HepG2 (cell line): ENCODE measurements around the gene CROT. TPM values are rescaled to one million over a fixed set of nuclear protein-coding genes. Genes with fewer than 3 reads are reported as not detected.

Source experiments
- ATAC-seq: fragments of 200-7000 bp; cut with Tn5 transposase; 3 replicates; pipeline ENCODE4 v1.9.1; 2020; ENCODE audit warnings: mild to moderate bottlenecking, moderate library complexity
- BruUV-seq: library from RNA; stranded (reverse); fragments of 400-500 nt; replicated peaks from 2 replicates; lab custom pipeline; 2021; lab: Mats Ljungman, UMichigan
- CTCF ChIA-PET: fragments of 300-600 bp; formaldehyde crosslinking; extraction: SDS; loops from one replicate; lab custom pipeline; 2021; ENCODE audit warnings: low total read pairs, inconsistent platforms, low intra/inter-chr PET ratio; lab: Yijun Ruan, JAX
- POLR2A ChIA-PET: fragments of 350-600 bp; sonication (Branson Sonifier 250); formaldehyde crosslinking; loops from one replicate; lab custom pipeline; 2020; ENCODE audit warnings: antibody characterized with exemption, inconsistent platforms; lab: Yijun Ruan, JAX
- DNase-seq: peaks from one replicate; pipeline ENCODE4 v3.0.0-alpha.2; 2015; ENCODE audit warnings: low spot score
- FAIRE-seq: peaks from 3 replicates; lab custom pipeline; 2011; peaks lifted over from hg19 to GRCh38; lab: Jason Lieb, UNC
- H2AFZ ChIP-seq: one replicate; pipeline ENCODE4 v1.6.1; 2011; ENCODE audit warnings: low read length, inconsistent platforms
- H3K27ac ChIP-seq: fragments of 300-600 bp; 3 replicates; pipeline ENCODE4 v1.8.0; 2011; ENCODE audit warnings: mixed run types, mild to moderate bottlenecking, mixed read lengths, low read length, inconsistent platforms; ENCODE audit not compliant: insufficient read depth; ENCODE audit errors: extremely low read length
- H3K27me3 ChIP-seq, 2 experiments: fragments of 200-600 bp in 1 of 2; 2 replicates in 1 of 2; 3 replicates in 1 of 2; pipeline versions ENCODE4 v1.6.0 to v1.8.0; 2011; ENCODE audit warnings: low read length in 2 of 2, mild to moderate bottlenecking in 2 of 2, moderate library complexity in 2 of 2, inconsistent platforms in 1 of 2; ENCODE audit not compliant: insufficient read depth in 2 of 2, control insufficient read depth in 1 of 2
- H3K36me3 ChIP-seq, 2 experiments: fragments of 200-600 bp in 1 of 2; replicated peaks in 1 of 2; 2 replicates in 1 of 2; 3 replicates in 1 of 2; pipeline versions ENCODE4 v1.5.1 to v1.8.0; 2011; ENCODE audit warnings: low read length in 2 of 2, inconsistent platforms in 1 of 2; ENCODE audit not compliant: insufficient read depth in 2 of 2, control insufficient read depth in 1 of 2
- H3K4me1 ChIP-seq: 2 replicates; pipeline ENCODE4 v1.5.1; 2012; ENCODE audit warnings: low read length, inconsistent platforms; ENCODE audit not compliant: insufficient read depth
- H3K4me2 ChIP-seq: 2 replicates; pipeline ENCODE4 v1.6.0; 2011; ENCODE audit warnings: low read depth, low read length, inconsistent platforms
- H3K4me3 ChIP-seq, 3 experiments: fragments of 200-600 bp in 1 of 3; sonication (generic), shearing (Covaris generic) in 1 of 3; replicated peaks in 1 of 3; 2 replicates each; pipeline ENCODE4 v1.5.1; 2011 to 2016; ENCODE audit warnings: low read length in 3 of 3, inconsistent platforms in 2 of 3, low read depth in 2 of 3, mild to moderate bottlenecking in 2 of 3, control low read depth in 1 of 3, mixed read lengths in 1 of 3; ENCODE audit not compliant: insufficient read depth in 1 of 3
- H3K79me2 ChIP-seq: one replicate; pipeline ENCODE4 v1.6.1; 2011; ENCODE audit warnings: low read length, inconsistent platforms; ENCODE audit not compliant: insufficient read depth
- H3K9ac ChIP-seq: 2 replicates; pipeline ENCODE4 v1.6.0; 2011; ENCODE audit warnings: mild to moderate bottlenecking, low read depth, low read length, inconsistent platforms; ENCODE audit not compliant: insufficient read depth
- H3K9me3 ChIP-seq: 2 replicates; pipeline ENCODE4 v1.5.1; 2012; ENCODE audit warnings: mild to moderate bottlenecking, low read length
- H4K20me1 ChIP-seq: 2 replicates; pipeline ENCODE4 v1.6.0; 2011; ENCODE audit warnings: inconsistent platforms, mild to moderate bottlenecking, low read length, moderate library complexity; ENCODE audit not compliant: insufficient read depth
- FOXP4 ChIP-seq: sonication (generic); formaldehyde crosslinking; IDR thresholded peaks from 2 replicates; pipeline ENCODE4 v1.4.0; 2020; ENCODE audit warnings: missing genetic modification reagents
- HES4 ChIP-seq: sonication (generic); formaldehyde crosslinking; IDR thresholded peaks from 2 replicates; pipeline ENCODE4 v1.9.0; 2021; ENCODE audit warnings: mild to moderate bottlenecking, missing genetic modification reagents, borderline replicate concordance
- MTA3 ChIP-seq: sonication (generic); formaldehyde crosslinking; IDR thresholded peaks from 2 replicates; pipeline ENCODE4 v1.4.0; 2020; ENCODE audit warnings: missing genetic modification reagents
- MYC ChIP-seq: sonication (generic); formaldehyde crosslinking; IDR thresholded peaks from 2 replicates; pipeline ENCODE4 v1.9.0; 2021; ENCODE audit warnings: missing genetic modification reagents, borderline replicate concordance
- NAIF1 ChIP-seq: sonication (generic); formaldehyde crosslinking; IDR thresholded peaks from 2 replicates; pipeline ENCODE4 v1.5.0; 2020; ENCODE audit warnings: mild to moderate bottlenecking, missing genetic modification reagents, borderline replicate concordance
- NBN ChIP-seq: fragments of 450-650 bp; conservative IDR thresholded peaks from 2 replicates; pipeline ENCODE4 v1.6.1; 2017
- NFE2L1 ChIP-seq: sonication (generic); formaldehyde crosslinking; IDR thresholded peaks from 2 replicates; pipeline ENCODE4 v1.4.0; 2020; ENCODE audit warnings: missing genetic modification reagents, mild to moderate bottlenecking, borderline replicate concordance
- NFIB ChIP-seq: sonication (generic); formaldehyde crosslinking; IDR thresholded peaks from 2 replicates; pipeline ENCODE4 v1.9.0; 2021; ENCODE audit warnings: missing genetic modification reagents, mild to moderate bottlenecking, borderline replicate concordance
- NFRKB ChIP-seq: fragments of 450-650 bp; IDR thresholded peaks from 2 replicates; pipeline ENCODE4 v1.6.1; 2017
- PHF21A ChIP-seq: sonication (generic); formaldehyde crosslinking; IDR thresholded peaks from 2 replicates; pipeline ENCODE4 v1.5.0; 2020; ENCODE audit warnings: mild to moderate bottlenecking, missing genetic modification reagents
- RAD21 ChIP-seq: fragments of 450-650 bp; formaldehyde crosslinking; IDR thresholded peaks from 2 replicates; pipeline ENCODE4 v1.5.0; 2020; ENCODE audit warnings: mild to moderate bottlenecking
- ZNF331 ChIP-seq: sonication (generic); formaldehyde crosslinking; IDR thresholded peaks from 2 replicates; pipeline ENCODE4 v1.4.0; 2020; ENCODE audit warnings: missing genetic modification reagents
- ZNF570 ChIP-seq: sonication (generic); formaldehyde crosslinking; IDR thresholded peaks from 2 replicates; pipeline ENCODE4 v1.4.0; 2020; ENCODE audit warnings: mild to moderate bottlenecking, missing genetic modification reagents, borderline replicate concordance
- ZNF577 ChIP-seq: sonication (generic); formaldehyde crosslinking; IDR thresholded peaks from 2 replicates; pipeline ENCODE4 v1.4.0; 2020; ENCODE audit warnings: mild to moderate bottlenecking, low read depth, missing genetic modification reagents, borderline replicate concordance
- WGBS: methylation state at CpG from one replicate; pipeline ENCODE4 v1.1.6; 2017; ENCODE audit warnings: low lambda C conversion rate; 5-methylcytosine and 5-hydroxymethylcytosine counted together
- in situ Hi-C: cut with HindIII; loops from 2 replicates; pipeline ENCODE4 v1.10.0; 2017; ENCODE audit warnings: low pct_unique_long_range_greater_than_20kb; ENCODE audit not compliant: extremely low pct_ligation_motif_present
- intact Hi-C: fragments of 100-400 bp; cut with micrococcal nuclease; formaldehyde crosslinking; loops from one replicate; pipeline ENCODE4 v1.10.0; 2022; ENCODE audit not compliant: unreplicated experiment
- polyA plus RNA-seq, 8 experiments: library from polyadenylated mRNA; depleted of rRNA in 3 of 8; stranded (reverse) in 7 of 8; unstranded in 1 of 8; fragments of >200 nt; fragmentation: Illumina TruSeq in 4 of 8; extraction: Trizol in 4 of 8; gene quantifications; 2 replicates each; pipeline versions ENCODE4 v1.2.1 to v1.2.3, GENCODE V29; 2011 to 2016; ENCODE audit warnings: low read depth in 4 of 8, missing spikeins in 1 of 8, mixed read lengths in 1 of 8; ENCODE audit not compliant: insufficient read depth in 1 of 8
- total RNA-seq, 5 experiments: library from RNA; depleted of rRNA; stranded (reverse); fragments of >200 nt; fragmentation: Illumina TruSeq; extraction: Trizol; gene quantifications; 2 replicates each; pipeline ENCODE4 v1.2.3, GENCODE V29; 2016; ENCODE audit warnings: low read depth in 1 of 5
- TF ChIP-seq, protein P1 (sequence below): sonication (generic); formaldehyde crosslinking; IDR thresholded peaks from 2 replicates; pipeline ENCODE4 v1.4.0; 2020; ENCODE audit warnings: missing genetic modification reagents
- TF ChIP-seq, protein P2 (sequence below): sonication (generic); formaldehyde crosslinking; IDR thresholded peaks from 2 replicates; pipeline ENCODE4 v1.5.0; 2020; ENCODE audit warnings: missing genetic modification reagents

Gene CROT
- total and polyA plus RNA-seq, 2 of the 13 experiments (the other 11 are each of a cell fraction or from before 2014, with no cell fraction given): 5.0 to 13.7 TPM

DNA sequence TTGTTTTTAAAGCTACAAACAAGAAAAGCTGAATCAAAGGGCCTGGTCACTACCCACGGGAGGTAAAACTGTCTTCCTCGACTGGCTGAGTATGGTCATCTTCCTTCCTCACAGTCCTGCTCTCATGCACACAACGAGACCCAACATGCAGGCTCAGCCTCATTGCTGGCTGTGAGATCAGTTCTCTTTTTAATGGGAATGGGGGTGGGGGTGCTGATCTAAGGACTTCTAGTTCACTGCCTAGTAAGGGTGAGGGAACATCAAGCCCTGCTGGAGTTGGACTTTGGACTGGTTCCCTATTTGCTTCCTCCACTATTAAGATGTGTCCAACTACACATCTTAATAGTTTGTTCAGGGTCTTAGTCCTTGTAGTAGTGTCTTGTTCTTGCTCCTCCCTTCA, 81.8 kb downstream of the CROT start:
- no peak overlapping the region for H3K27ac ChIP-seq
- H3K27me3 ChIP-seq: no peaks in the 10 kb centered on the region
- no peak overlapping the region for H2AFZ ChIP-seq
- no peak overlapping the region for H3K9ac ChIP-seq
- BruUV-seq: no TSS peak
- intact Hi-C loops: no loop called here
- WGBS: 100% methylated on average over 3 of the region's 3 CpGs
- ChIA-PET POLR2A (no interaction called here), CTCF (no interaction called here)
- H3K4me2 ChIP-seq: no peak overlapping the region
- FAIRE-seq: no peak
- H3K4me1 ChIP-seq: no peaks in the 10 kb centered on the region
- ATAC-seq: no peak
- no peak overlapping the region for H3K4me3 ChIP-seq
- no peaks in the 10 kb centered on the region for H4K20me1 ChIP-seq
- in situ Hi-C loops: no loop called here
- no peaks in the 10 kb centered on the region for H3K79me2 ChIP-seq
- peaks cover 2 to 51% of the 10 kb centered on the region in 2 experiments for H3K36me3 ChIP-seq
- TF ChIP-seq MYC (CRISPR knock-in tag): no peak
- TF ChIP-seq NAIF1 (CRISPR knock-in tag): no peak
- no peak for TF ChIP-seq PHF21A (CRISPR knock-in tag)
- TF ChIP-seq ZNF577 (CRISPR knock-in tag): no peak
- TF ChIP-seq, protein P1, sequence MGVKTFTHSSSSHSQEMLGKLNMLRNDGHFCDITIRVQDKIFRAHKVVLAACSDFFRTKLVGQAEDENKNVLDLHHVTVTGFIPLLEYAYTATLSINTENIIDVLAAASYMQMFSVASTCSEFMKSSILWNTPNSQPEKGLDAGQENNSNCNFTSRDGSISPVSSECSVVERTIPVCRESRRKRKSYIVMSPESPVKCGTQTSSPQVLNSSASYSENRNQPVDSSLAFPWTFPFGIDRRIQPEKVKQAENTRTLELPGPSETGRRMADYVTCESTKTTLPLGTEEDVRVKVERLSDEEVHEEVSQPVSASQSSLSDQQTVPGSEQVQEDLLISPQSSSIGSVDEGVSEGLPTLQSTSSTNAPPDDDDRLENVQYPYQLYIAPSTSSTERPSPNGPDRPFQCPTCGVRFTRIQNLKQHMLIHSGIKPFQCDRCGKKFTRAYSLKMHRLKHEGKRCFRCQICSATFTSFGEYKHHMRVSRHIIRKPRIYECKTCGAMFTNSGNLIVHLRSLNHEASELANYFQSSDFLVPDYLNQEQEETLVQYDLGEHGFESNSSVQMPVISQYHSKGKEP (CRISPR knock-in tag): no peak
- no peak for TF ChIP-seq NFE2L1 (CRISPR knock-in tag)
- TF ChIP-seq MTA3 (CRISPR knock-in tag): no peak
- TF ChIP-seq ZNF570 (CRISPR knock-in tag): no peak
- TF ChIP-seq, protein P2, sequence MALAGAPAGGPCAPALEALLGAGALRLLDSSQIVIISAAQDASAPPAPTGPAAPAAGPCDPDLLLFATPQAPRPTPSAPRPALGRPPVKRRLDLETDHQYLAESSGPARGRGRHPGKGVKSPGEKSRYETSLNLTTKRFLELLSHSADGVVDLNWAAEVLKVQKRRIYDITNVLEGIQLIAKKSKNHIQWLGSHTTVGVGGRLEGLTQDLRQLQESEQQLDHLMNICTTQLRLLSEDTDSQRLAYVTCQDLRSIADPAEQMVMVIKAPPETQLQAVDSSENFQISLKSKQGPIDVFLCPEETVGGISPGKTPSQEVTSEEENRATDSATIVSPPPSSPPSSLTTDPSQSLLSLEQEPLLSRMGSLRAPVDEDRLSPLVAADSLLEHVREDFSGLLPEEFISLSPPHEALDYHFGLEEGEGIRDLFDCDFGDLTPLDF (CRISPR knock-in tag): no peak
- no peak for TF ChIP-seq ZNF331 (CRISPR knock-in tag)
- no peak for TF ChIP-seq FOXP4 (CRISPR knock-in tag)
- TF ChIP-seq RAD21: no peak
- TF ChIP-seq NBN: no peak
- no peak for TF ChIP-seq NFIB (CRISPR knock-in tag)
- TF ChIP-seq HES4 (CRISPR knock-in tag): no peak
- TF ChIP-seq NFRKB: no peak
- no peaks in the 10 kb centered on the region for H3K9me3 ChIP-seq
- DNase-seq: no peak
